Neural crest cell (in vitro differentiated cells): ENCODE measurements around the gene OSCP1. TPM values are rescaled to one million over a fixed set of nuclear protein-coding genes. Genes with fewer than 3 reads are reported as not detected.

Source experiments
- DNase-seq: peaks from one replicate; pipeline ENCODE4 v3.0.0; 2021; ENCODE audit warnings: low read depth, mixed read lengths, low spot score
- H3K27ac Mint-ChIP-seq: one replicate; pipeline ENCODE4 v1.8.0; 2021; ENCODE audit warnings: mild to moderate bottlenecking, mixed read lengths; ENCODE audit not compliant: unreplicated experiment
- H3K27me3 Mint-ChIP-seq: 2 replicates; pipeline ENCODE4 v1.8.0; 2021; ENCODE audit warnings: low read depth, mild to moderate bottlenecking, mixed read lengths
- H3K36me3 Mint-ChIP-seq: 2 replicates; pipeline ENCODE4 v1.8.0; 2021; ENCODE audit warnings: low read depth, mild to moderate bottlenecking, mixed read lengths
- H3K4me1 Mint-ChIP-seq: 2 replicates; pipeline ENCODE4 v1.8.0; 2021; ENCODE audit warnings: mixed read lengths
- H3K4me3 Mint-ChIP-seq: one replicate; pipeline ENCODE4 v1.8.0; 2021; ENCODE audit warnings: mild to moderate bottlenecking, mixed read lengths
- H3K9me3 Mint-ChIP-seq: 2 replicates; pipeline ENCODE4 v1.8.0; 2021; ENCODE audit warnings: mixed read lengths
- total RNA-seq: library from RNA; stranded (reverse); gene quantifications from 2 replicates; pipeline ENCODE4 v1.2.1, GENCODE V29; 2021
- TF ChIP-seq, protein P1 (sequence below): fragments of 200-600 bp; sonication (generic); conservative IDR thresholded peaks from 2 replicates; pipeline ENCODE4 v1.5.0; 2021; ENCODE audit warnings: antibody characterized with exemption, mild to moderate bottlenecking

OSCP1 gene
- total RNA-seq, 1 donor from 2014 or later = 10.5 TPM

DNA sequence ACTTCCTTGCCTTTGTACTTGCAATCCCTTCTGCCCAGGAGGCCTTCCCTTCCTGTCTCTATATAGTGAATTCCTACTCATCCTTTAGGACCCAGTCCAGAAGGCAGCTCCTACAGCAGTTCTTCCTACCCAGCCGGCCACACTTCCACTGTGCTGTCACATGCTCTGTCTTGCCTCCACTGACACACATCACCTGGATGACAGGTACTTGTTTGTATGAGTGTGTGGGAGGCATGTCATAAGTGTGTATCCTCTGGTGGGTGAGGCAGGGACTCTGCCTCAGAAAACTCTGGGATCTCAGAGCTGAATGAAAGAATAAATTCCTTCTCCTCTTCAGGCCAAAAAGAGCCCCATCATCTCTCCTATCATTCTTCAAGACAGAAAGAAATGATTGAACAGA is 5.1 kb upstream of the OSCP1 start:
- TF ChIP-seq, protein P1, sequence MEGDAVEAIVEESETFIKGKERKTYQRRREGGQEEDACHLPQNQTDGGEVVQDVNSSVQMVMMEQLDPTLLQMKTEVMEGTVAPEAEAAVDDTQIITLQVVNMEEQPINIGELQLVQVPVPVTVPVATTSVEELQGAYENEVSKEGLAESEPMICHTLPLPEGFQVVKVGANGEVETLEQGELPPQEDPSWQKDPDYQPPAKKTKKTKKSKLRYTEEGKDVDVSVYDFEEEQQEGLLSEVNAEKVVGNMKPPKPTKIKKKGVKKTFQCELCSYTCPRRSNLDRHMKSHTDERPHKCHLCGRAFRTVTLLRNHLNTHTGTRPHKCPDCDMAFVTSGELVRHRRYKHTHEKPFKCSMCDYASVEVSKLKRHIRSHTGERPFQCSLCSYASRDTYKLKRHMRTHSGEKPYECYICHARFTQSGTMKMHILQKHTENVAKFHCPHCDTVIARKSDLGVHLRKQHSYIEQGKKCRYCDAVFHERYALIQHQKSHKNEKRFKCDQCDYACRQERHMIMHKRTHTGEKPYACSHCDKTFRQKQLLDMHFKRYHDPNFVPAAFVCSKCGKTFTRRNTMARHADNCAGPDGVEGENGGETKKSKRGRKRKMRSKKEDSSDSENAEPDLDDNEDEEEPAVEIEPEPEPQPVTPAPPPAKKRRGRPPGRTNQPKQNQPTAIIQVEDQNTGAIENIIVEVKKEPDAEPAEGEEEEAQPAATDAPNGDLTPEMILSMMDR = no peak
- Mint-ChIP-seq H3K27me3 (peaks cover under 1% of the 10 kb centered on the region), H3K36me3 (peaks cover 3% of the 10 kb centered on the region)

DNA sequence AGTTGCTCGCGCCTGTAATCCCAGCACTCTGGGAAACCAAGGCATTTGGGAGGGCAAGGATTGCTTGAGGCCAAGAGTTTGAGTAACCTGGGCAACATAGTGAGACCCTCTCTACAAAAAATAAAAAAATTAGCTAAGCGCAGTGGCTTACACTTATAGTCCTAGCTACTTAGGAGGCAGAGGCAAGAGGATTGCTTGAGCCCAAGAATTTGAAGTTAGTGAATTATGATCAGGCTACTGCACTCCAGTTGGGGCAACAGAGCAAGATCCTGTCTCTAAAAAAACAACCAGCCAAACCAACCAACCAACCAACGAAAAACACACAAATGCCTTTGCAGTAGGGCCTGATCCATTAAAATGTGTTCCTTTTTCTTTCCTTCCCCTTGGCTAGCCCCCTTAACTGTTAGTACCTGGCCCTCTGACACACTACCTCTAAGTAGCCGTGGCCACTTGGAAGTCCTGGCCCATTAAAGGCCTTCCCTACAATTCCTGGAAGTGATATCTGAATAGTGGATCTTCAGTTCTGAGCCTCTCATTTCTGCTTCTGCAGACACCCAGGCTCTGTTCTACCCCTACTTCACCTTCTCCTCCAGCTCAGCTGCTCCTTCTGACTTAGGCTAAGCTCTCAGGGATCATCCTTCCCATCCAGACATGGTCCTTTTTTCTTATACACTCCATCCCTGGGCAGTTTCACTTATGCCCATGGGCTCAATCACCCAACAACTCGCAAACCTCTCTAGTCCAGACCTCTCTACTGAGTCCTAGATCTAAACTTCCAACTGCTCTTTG is 3.5 kb upstream of the OSCP1 start:
- H3K27ac Mint-ChIP-seq = peak overlapping the region; percentile 1
- no peak for DNase-seq
- no peaks in the 10 kb centered on the region for H3K9me3 Mint-ChIP-seq
- TF ChIP-seq, protein P1 = no peak
- H3K4me1 Mint-ChIP-seq = peaks cover 26% of the 10 kb centered on the region
- peaks cover 3% of the 10 kb centered on the region for H3K27me3 Mint-ChIP-seq
- peak overlapping the region; percentile 44 for H3K4me3 Mint-ChIP-seq
- H3K36me3 Mint-ChIP-seq = peaks cover 3% of the 10 kb centered on the region

More for the DNA sequence above, 5.1 kb upstream of the OSCP1 start:
- DNase-seq = no peak
- Mint-ChIP-seq H3K4me3 (peak overlapping the region; percentile 2), H3K27ac (no peak overlapping the region), H3K4me1 (peaks cover 14% of the 10 kb centered on the region), H3K9me3 (no peaks in the 10 kb centered on the region)

DNA sequence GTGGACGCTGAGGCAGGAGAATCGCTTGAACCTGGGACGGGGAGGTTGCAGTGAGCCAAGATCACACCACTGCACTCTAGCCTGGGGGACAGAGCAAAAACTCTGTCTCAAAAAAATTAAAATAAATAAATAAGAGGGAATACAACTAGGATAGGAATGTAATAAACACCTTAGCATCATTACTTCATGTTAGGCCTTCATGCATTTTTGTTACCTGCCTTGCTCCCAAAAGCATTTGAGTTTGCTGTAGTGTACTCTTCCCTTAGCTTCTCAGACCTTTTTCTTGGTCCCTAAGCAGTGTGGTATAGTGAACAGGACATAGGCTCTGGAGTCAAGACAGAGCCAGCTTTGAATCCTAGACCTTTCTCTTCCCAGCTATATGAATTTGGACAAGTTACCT is 2.8 kb upstream of the OSCP1 start:
- Mint-ChIP-seq H3K36me3 (peaks cover 3% of the 10 kb centered on the region), H3K4me3 (peak overlapping the region; percentile 44), H3K27me3 (peaks cover 3% of the 10 kb centered on the region), H3K27ac (no peak overlapping the region), H3K4me1 (peaks cover 32% of the 10 kb centered on the region), H3K9me3 (no peaks in the 10 kb centered on the region)
- DNase-seq = no peak
- TF ChIP-seq, protein P1 = no peak

DNA sequence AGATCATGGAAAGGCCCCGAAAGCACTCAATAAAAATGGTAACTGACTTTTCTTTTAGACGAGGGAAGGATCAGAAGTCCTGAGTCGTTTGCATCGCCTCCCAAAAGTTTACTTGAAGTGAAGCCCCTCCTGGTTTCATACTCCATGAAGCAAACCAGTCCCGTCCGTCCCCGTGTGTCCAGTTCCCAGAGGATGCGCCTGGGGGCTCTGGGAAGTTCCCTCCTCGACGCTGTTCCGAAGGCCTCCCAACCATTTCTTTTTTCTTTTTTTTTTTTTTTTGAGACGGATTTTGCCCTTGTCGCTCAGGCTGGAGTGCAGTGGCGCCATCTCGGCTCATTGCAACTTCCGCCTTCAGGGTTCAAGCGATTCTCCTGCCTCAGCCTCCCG is 661 bp upstream of the OSCP1 start:
- H3K27me3 Mint-ChIP-seq = peaks cover 3% of the 10 kb centered on the region
- TF ChIP-seq, protein P1 = no peak
- peak overlapping the region; percentile 91 for H3K27ac Mint-ChIP-seq
- H3K4me3 Mint-ChIP-seq = peak overlapping the region; percentile 95
- DNase-seq = no peak
- no peaks in the 10 kb centered on the region for H3K36me3 Mint-ChIP-seq
- peaks cover 42% of the 10 kb centered on the region for H3K4me1 Mint-ChIP-seq
- H3K9me3 Mint-ChIP-seq = no peaks in the 10 kb centered on the region

DNA sequence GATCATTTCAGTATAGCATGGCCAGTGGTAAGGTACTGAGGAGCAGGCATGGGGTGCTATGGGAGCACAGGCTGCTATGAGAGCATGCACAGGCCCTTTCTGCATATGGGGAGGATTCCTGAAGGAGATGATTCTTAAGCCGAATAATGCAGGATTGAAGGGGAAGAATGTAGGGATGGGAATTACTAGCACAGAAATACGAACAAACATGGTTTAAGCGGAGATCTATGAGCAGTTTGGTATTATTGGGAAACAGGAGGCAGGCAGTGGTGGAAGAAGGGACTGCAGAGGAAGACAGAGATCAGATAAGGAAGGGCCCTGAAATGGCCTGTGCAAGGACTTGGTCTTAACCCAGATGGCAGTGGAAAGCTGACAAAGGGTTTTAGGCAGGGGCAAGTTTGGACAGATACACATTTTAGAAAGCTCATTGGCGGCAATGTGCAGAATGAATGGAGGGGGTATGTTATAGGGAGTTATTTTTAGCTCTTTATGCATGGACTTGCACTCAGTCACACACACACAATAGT is 1.7 kb downstream of the OSCP1 start:
- Mint-ChIP-seq H3K4me1 (peaks cover 52% of the 10 kb centered on the region), H3K9me3 (no peaks in the 10 kb centered on the region)

More for the DNA sequence above, 1.7 kb downstream of the OSCP1 start:
- Mint-ChIP-seq H3K27me3 (peaks cover 3% of the 10 kb centered on the region), H3K36me3 (no peaks in the 10 kb centered on the region), H3K4me3 (peak overlapping the region; percentile 95), H3K27ac (peak overlapping the region; percentile 3)
- TF ChIP-seq, protein P1 = no peak
- no peak for DNase-seq
